ENCODE results near the gene TTC7B. TPM values are rescaled to one million over a fixed set of nuclear protein-coding genes. Genes with fewer than 3 reads are reported as not detected.
A peak's percentile ranks its signal among the peaks of the same experiment; 100 is the strongest.

Gene TTC7B
- total RNA-seq, 1 donor from 2014 or later, result 20.6 TPM

DNA sequence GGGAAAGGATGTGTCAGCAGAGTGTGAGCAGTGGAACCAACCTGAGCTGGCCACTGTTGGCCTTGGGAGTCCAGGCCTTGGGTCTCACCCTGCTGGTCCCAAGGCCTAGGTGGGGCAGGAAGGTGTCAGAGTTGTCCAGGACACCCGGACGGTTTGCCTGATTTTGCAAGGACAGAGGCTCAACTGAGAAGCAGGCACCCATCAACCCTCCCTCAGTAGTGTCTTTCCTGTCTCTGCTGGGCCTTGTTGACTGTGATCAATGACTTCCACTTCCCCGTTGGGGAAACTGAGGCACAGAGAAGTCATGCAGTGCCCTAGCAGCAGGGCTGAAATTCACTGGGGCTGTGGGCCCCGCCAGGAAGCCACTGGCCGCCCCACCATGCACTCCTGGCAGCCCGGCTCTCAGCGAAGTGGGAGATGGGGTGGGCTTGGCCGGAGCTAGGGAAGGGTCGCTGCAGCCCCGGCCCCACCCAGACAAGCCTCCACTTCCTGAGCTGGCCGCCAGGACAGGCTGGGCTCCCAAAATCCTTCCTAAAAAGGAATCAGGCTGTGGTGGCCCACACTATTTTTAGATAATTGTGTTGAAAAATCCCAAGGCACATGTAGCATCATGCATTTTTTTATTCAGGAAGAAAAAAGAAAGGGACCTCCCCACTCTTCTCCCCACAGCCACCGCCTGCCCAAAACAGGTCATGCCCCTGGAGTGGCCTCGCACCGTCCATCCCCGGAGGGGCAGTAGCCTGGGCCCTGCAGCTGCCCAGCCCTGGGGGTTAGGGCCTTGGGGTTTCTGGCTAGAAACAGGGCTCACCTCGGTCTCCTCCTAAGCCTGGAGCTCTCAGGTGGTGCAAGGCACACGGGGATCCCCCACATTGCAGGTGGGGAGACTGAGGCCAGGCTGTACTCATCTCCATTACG is 292.0 kb downstream of the TTC7B start:
- H3K9ac ChIP-seq, result no peak overlapping the region
- no peaks in the 10 kb centered on the region for H4K20me1 ChIP-seq (ENCODE audit: low read depth)
- H3K4me2 ChIP-seq, result no peak overlapping the region
- peak overlapping the region; percentile 53 for H3K27ac Mint-ChIP-seq
- no peaks in the 10 kb centered on the region for H3K36me3 ChIP-seq
- peaks cover 13% of the 10 kb centered on the region for H3K4me1 Mint-ChIP-seq
- no peaks in the 10 kb centered on the region for H3K9me3 ChIP-seq (ENCODE audit: low read depth)
- DNase-seq (ENCODE audit: low spot score), result no peak
- H3K27me3 Mint-ChIP-seq (ENCODE audit: insufficient read depth, low read depth), result peaks cover 7% of the 10 kb centered on the region
- H3K36me3 Mint-ChIP-seq, result no peaks in the 10 kb centered on the region
- no peaks in the 10 kb centered on the region for H3F3A ChIP-seq (ENCODE audit: low read depth)
- H3K4me3 Mint-ChIP-seq, result no peak overlapping the region
- no peaks in the 10 kb centered on the region for H3K27me3 ChIP-seq
- H3K9me3 Mint-ChIP-seq, result peaks cover 8% of the 10 kb centered on the region
- H3K27ac ChIP-seq, result no peak overlapping the region
- no peak overlapping the region for H3K4me3 ChIP-seq
- no peak overlapping the region for H2AFZ ChIP-seq (replicated peaks)
- TF ChIP-seq EZH2phosphoT487 (IDR thresholded peaks at IDR 0.05) (no peak), EZH2 (IDR thresholded peaks at IDR 0.05) (no peak)
- TF ChIP-seq, protein P1, sequence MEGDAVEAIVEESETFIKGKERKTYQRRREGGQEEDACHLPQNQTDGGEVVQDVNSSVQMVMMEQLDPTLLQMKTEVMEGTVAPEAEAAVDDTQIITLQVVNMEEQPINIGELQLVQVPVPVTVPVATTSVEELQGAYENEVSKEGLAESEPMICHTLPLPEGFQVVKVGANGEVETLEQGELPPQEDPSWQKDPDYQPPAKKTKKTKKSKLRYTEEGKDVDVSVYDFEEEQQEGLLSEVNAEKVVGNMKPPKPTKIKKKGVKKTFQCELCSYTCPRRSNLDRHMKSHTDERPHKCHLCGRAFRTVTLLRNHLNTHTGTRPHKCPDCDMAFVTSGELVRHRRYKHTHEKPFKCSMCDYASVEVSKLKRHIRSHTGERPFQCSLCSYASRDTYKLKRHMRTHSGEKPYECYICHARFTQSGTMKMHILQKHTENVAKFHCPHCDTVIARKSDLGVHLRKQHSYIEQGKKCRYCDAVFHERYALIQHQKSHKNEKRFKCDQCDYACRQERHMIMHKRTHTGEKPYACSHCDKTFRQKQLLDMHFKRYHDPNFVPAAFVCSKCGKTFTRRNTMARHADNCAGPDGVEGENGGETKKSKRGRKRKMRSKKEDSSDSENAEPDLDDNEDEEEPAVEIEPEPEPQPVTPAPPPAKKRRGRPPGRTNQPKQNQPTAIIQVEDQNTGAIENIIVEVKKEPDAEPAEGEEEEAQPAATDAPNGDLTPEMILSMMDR (IDR thresholded peaks at IDR 0.05), result no peak
- H3K4me1 ChIP-seq, result peaks cover 6% of the 10 kb centered on the region
- no peaks in the 10 kb centered on the region for H3K79me2 ChIP-seq (ENCODE audit: low read depth)

DNA sequence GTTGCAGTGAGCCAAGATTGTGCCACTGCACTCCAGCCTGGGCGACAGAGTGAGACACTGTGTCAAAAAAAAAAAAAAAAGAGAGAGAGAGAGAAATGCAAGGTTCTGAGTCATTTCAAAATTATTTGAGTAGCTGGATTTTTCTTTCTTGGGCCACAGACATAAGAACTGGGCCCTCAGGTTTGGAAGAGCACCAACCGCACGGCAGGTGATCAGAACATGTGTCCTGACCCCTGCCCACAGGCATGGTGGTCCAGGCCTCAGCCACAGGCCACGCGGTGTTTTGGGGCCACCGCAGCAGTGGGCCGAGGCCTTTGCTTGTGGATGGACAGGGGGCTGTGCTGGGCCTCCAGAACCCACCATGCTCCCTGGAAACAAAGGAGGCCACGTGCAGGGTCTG is 292.7 kb downstream of the TTC7B start:
- Histone ChIP-seq H2AFZ (replicated peaks) (no peak overlapping the region), H3K4me1 (peaks cover 6% of the 10 kb centered on the region), H3K79me2 (ENCODE audit: low read depth) (no peaks in the 10 kb centered on the region), H3K27ac (no peak overlapping the region), H3K27me3 (no peaks in the 10 kb centered on the region), H4K20me1 (ENCODE audit: low read depth) (no peaks in the 10 kb centered on the region), H3K4me2 (no peak overlapping the region), H3K9ac (no peak overlapping the region), H3K4me3 (no peak overlapping the region), H3K36me3 (no peaks in the 10 kb centered on the region), H3K9me3 (ENCODE audit: low read depth) (no peaks in the 10 kb centered on the region), H3F3A (ENCODE audit: low read depth) (peaks cover 3% of the 10 kb centered on the region)
- no peak for DNase-seq (ENCODE audit: low spot score)
- TF ChIP-seq, protein P1 (IDR thresholded peaks at IDR 0.05), result no peak
- TF ChIP-seq EZH2 (IDR thresholded peaks at IDR 0.05) (no peak), EZH2phosphoT487 (IDR thresholded peaks at IDR 0.05) (no peak)
- peak overlapping the region; percentile 53 for H3K27ac Mint-ChIP-seq
- H3K27me3 Mint-ChIP-seq (ENCODE audit: insufficient read depth, low read depth), result peaks cover 7% of the 10 kb centered on the region
- H3K9me3 Mint-ChIP-seq, result peaks cover 8% of the 10 kb centered on the region
- H3K36me3 Mint-ChIP-seq, result no peaks in the 10 kb centered on the region
- no peak overlapping the region for H3K4me3 Mint-ChIP-seq
- peaks cover 17% of the 10 kb centered on the region for H3K4me1 Mint-ChIP-seq

DNA sequence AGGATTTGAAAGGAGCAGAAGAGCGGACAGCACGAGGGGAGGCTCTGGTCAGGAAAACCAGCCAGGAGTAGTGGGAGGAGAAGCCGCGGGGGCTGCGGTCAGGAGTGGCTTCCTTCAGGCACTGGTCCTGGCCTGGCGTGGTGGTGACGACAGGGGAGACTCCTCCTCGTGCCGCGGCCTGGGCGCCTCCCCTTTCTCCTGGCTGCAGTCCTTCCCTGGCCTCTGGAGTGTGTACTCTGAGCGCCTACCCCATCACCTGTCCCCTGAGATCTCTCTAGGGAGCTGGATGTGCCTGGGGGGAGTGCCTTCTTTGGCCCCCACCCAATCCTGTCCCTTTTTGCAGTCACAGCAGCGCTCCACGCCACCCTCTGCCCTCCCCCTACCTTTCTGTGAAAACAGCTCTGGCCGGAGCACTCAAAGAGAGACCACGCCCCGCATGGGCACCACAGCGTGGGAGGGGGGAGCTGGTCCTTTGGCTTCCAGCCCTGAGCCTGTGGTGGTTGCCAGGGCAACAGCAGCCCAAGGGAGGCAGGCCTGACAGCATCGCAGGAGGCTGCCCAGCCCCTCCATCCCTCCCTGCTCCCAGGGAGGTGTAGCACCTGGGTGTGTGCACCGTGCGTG is 293.5 kb downstream of the TTC7B start:
- Histone ChIP-seq H3K4me3 (no peak overlapping the region), H3K27ac (no peak overlapping the region), H2AFZ (replicated peaks) (no peak overlapping the region), H3F3A (ENCODE audit: low read depth) (peaks cover 12% of the 10 kb centered on the region), H3K4me2 (no peak overlapping the region), H4K20me1 (ENCODE audit: low read depth) (no peaks in the 10 kb centered on the region), H3K79me2 (ENCODE audit: low read depth) (no peaks in the 10 kb centered on the region), H3K27me3 (no peaks in the 10 kb centered on the region), H3K4me1 (peaks cover 14% of the 10 kb centered on the region), H3K9ac (no peak overlapping the region), H3K36me3 (no peaks in the 10 kb centered on the region), H3K9me3 (ENCODE audit: low read depth) (no peaks in the 10 kb centered on the region)
- Mint-ChIP-seq H3K9me3 (peaks cover 8% of the 10 kb centered on the region), H3K36me3 (no peaks in the 10 kb centered on the region), H3K4me3 (no peak overlapping the region), H3K27me3 (ENCODE audit: insufficient read depth, low read depth) (peaks cover 7% of the 10 kb centered on the region), H3K27ac (peak overlapping the region; percentile 78), H3K4me1 (peaks cover 22% of the 10 kb centered on the region)
- peak; percentile 61 for DNase-seq (ENCODE audit: low spot score)
- TF ChIP-seq EZH2 (IDR thresholded peaks at IDR 0.05) (no peak), EZH2phosphoT487 (IDR thresholded peaks at IDR 0.05) (no peak)
- TF ChIP-seq, protein P1 (IDR thresholded peaks at IDR 0.05), result no peak

All from neural progenitor cell (in vitro differentiated cells).